ENCODE results near the gene PATE4. TPM values are rescaled to one million over a fixed set of nuclear protein-coding genes. Genes with fewer than 3 reads are reported as not detected.

Gene PATE4, protein sequence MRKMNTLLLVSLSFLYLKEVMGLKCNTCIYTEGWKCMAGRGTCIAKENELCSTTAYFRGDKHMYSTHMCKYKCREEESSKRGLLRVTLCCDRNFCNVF
- total RNA-seq: not detected in 2 replicates

GRCh38 chr11:125833016-125833415 lies at the start of gene PATE4:
Gene PATE4, plus strand, starts transcription at chr11:125833316. Its CDS starts 44 bp downstream, at chr11:125833360.
- no peak within 1 kb of the TSS for H3K4me3 ChIP-seq (ENCODE audit: low read depth, low read length)
- TF ChIP-seq, protein P1, sequence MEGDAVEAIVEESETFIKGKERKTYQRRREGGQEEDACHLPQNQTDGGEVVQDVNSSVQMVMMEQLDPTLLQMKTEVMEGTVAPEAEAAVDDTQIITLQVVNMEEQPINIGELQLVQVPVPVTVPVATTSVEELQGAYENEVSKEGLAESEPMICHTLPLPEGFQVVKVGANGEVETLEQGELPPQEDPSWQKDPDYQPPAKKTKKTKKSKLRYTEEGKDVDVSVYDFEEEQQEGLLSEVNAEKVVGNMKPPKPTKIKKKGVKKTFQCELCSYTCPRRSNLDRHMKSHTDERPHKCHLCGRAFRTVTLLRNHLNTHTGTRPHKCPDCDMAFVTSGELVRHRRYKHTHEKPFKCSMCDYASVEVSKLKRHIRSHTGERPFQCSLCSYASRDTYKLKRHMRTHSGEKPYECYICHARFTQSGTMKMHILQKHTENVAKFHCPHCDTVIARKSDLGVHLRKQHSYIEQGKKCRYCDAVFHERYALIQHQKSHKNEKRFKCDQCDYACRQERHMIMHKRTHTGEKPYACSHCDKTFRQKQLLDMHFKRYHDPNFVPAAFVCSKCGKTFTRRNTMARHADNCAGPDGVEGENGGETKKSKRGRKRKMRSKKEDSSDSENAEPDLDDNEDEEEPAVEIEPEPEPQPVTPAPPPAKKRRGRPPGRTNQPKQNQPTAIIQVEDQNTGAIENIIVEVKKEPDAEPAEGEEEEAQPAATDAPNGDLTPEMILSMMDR (IDR thresholded peaks at IDR 0.05; ENCODE audit: insufficient read depth, low read depth, low read length): no peak
- DNase-seq (ENCODE audit: low read depth): no peak

- H3K4me3 ChIP-seq (ENCODE audit: low read depth, low read length): no peak overlapping the region
- no peak for DNase-seq (ENCODE audit: low read depth)
- TF ChIP-seq, protein P1 (IDR thresholded peaks at IDR 0.05; ENCODE audit: insufficient read depth, low read depth, low read length): no peak
Observed at GRCh38 chr11:125784678-125785077, 48.4 kb upstream of the PATE4 start.

- DNase-seq (ENCODE audit: low read depth): no peak
- TF ChIP-seq, protein P1 (IDR thresholded peaks at IDR 0.05; ENCODE audit: insufficient read depth, low read depth, low read length): no peak
- no peak within 1 kb of the TSS for H3K4me3 ChIP-seq (ENCODE audit: low read depth, low read length)
Observed at GRCh38 chr11:125787827-125788226, 45.3 kb upstream of the PATE4 start, which contains the start of gene PATE3. Gene PATE3, plus strand, starts transcription at chr11:125788127. Its CDS starts 25 bp downstream, at chr11:125788152.

GRCh38 chr11:125790825-125791224 lies 42.3 kb upstream of the PATE4 start:
- DNase-seq (ENCODE audit: low read depth): no peak
- H3K4me3 ChIP-seq (ENCODE audit: low read depth, low read length): no peak overlapping the region
- TF ChIP-seq, protein P1 (IDR thresholded peaks at IDR 0.05; ENCODE audit: insufficient read depth, low read depth, low read length): no peak

GRCh38 chr11:125797641-125798040 lies 35.5 kb upstream of the PATE4 start:
- TF ChIP-seq, protein P1 (IDR thresholded peaks at IDR 0.05; ENCODE audit: insufficient read depth, low read depth, low read length): no peak
- DNase-seq (ENCODE audit: low read depth): no peak

DNA sequence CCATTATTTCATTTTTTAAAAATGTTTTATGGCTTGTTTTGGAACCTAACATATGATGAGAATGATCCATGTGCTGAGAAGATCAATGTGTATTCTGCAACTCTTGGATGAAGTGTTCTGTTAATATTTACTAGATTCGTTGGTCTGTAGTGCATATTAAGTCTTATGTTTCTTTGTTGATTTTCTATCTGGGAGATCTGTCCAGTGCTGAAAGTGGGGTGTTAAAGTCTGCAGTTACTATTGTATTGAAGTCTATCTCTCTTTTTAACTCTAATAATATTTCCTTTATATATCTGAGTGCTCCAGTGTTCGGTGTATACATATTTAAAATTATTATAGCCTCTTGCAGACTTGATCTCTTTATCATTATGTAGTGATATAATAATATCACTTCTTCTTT lies 33.3 kb upstream of the PATE4 start:
- TF ChIP-seq, protein P1 (IDR thresholded peaks at IDR 0.05; ENCODE audit: insufficient read depth, low read depth, low read length): no peak
- no peak for DNase-seq (ENCODE audit: low read depth)
- no peak overlapping the region for H3K4me3 ChIP-seq (ENCODE audit: low read depth, low read length)

More at GRCh38 chr11:125797641-125798040, 35.5 kb upstream of the PATE4 start:
- H3K4me3 ChIP-seq (ENCODE audit: low read depth, low read length): no peak overlapping the region

DNA sequence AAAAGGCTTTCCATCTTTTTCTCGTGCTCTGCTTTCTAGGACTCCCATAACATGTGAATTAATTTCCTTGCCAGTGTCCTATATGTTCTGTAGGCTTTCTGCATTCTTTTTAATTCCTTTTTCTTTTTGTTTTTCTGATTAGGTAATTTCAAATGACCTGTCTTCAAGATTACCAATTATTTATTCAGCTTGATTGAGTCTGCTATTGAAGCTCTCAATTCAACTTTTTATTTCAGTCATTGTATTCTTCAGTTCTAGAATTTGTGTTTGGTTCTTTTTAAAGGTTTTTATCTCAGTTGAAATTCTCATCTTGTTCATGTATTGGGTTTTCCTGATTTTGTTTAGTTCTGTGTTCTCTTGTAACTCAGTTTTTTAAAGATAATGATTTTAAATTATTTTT lies 30.7 kb upstream of the PATE4 start:
- DNase-seq (ENCODE audit: low read depth): no peak
- no peak overlapping the region for H3K4me3 ChIP-seq (ENCODE audit: low read depth, low read length)
- TF ChIP-seq, protein P1 (IDR thresholded peaks at IDR 0.05; ENCODE audit: insufficient read depth, low read depth, low read length): no peak

Measured in fibroblast of villous mesenchyme (primary cell).